A549 (cell line): Measurements from ENCODE around the gene ZNF536. TPM values are rescaled to one million over a fixed set of nuclear protein-coding genes. Genes with fewer than 3 reads are reported as not detected.
"Not testable (repeated sequence)": the region's sequence is repeated elsewhere in the genome, so short reads cannot be mapped to it uniquely, and the experiment has no call there.

ENCODE experiments used
- ATAC-seq, 2 experiments: fragments of 200-7000 bp in 1 of 2; fragments of >200 bp in 1 of 2; cut with Nextera tagmentation in 1 of 2; cut with Tn5 transposase in 1 of 2; 3 replicates each; pipeline versions ENCODE4 v1.8.0 to v1.9.1; 2018 to 2020; ENCODE audit warnings: mild to moderate bottlenecking in 1 of 2, moderate library complexity in 1 of 2
- CTCF ChIA-PET: fragments of 300-600 bp; sonication (Branson Sonifier 250); formaldehyde crosslinking; extraction: SDS; loops from one replicate; lab custom pipeline; 2021; ENCODE audit warnings: antibody characterized with exemption, inconsistent platforms; lab: Yijun Ruan, JAX
- POLR2A ChIA-PET: fragments of 350-600 bp; formaldehyde crosslinking; extraction: SDS; loops from one replicate; lab custom pipeline; 2021; ENCODE audit warnings: antibody characterized with exemption, inconsistent platforms; lab: Yijun Ruan, JAX
- DNase-seq, 2 experiments: peaks; one replicate each; pipeline versions ENCODE4 v3.0.0 to v3.0.0-alpha.2; 2011 to 2016; ENCODE audit warnings: low read depth in 1 of 2, low spot score in 1 of 2
- FAIRE-seq: peaks from 2 replicates; lab custom pipeline; 2011; peaks lifted over from hg19 to GRCh38; lab: Jason Lieb, UNC
- H3K27ac ChIP-seq, 2 experiments: fragments of >200 bp; sonication (Bioruptor Twin); formaldehyde crosslinking; 3 replicates each; pipeline ENCODE4 v1.5.1; 2016 to 2017
- H3K4me1 ChIP-seq: fragments of >200 bp; sonication (Bioruptor Twin); formaldehyde crosslinking; 3 replicates; pipeline ENCODE4 v1.6.1; 2016
- H3K4me2 ChIP-seq: fragments of >200 bp; sonication (Bioruptor Twin); formaldehyde crosslinking; 3 replicates; pipeline ENCODE4 v1.6.1; 2016
- H3K4me3 ChIP-seq: fragments of >200 bp; sonication (Bioruptor Twin); formaldehyde crosslinking; 3 replicates; pipeline ENCODE4 v1.5.1; 2016
- H3K9me3 ChIP-seq: fragments of >200 bp; sonication (Bioruptor Twin); formaldehyde crosslinking; 3 replicates; pipeline ENCODE4 v1.6.1; 2016
- CBX2 ChIP-seq: fragments of 200-600 bp; sonication (generic); IDR thresholded peaks from 2 replicates; pipeline ENCODE4 v1.6.1; 2016; ENCODE audit warnings: low read depth, mild to moderate bottlenecking, borderline replicate concordance
- CHD2 ChIP-seq: fragments of 150-350 bp; IDR thresholded peaks from 2 replicates; pipeline ENCODE4 v1.6.1; 2014; ENCODE audit warnings: low read length; ENCODE audit not compliant: partially characterized antibody
- EHF ChIP-seq: fragments of 250-450 bp; sonication (Bioruptor Pico); IDR thresholded peaks from 2 replicates; pipeline ENCODE4 v1.5.0; 2020; ENCODE audit warnings: mild to moderate bottlenecking
- HDAC2 ChIP-seq: fragments of 200-600 bp; sonication (generic); IDR thresholded peaks from 2 replicates; pipeline ENCODE4 v1.6.1; 2016
- HOXA7 ChIP-seq: fragments of 250-450 bp; sonication (Bioruptor Pico); IDR thresholded peaks from 2 replicates; pipeline ENCODE4 v1.5.0; 2020; ENCODE audit warnings: mild to moderate bottlenecking, moderate library complexity
- JUNB ChIP-seq: fragments of >200 bp; sonication (Bioruptor Twin); formaldehyde crosslinking; IDR thresholded peaks from 2 replicates; pipeline ENCODE4 v1.6.1; 2016
- KDM1A ChIP-seq: fragments of 200-600 bp; sonication (generic); IDR thresholded peaks from 2 replicates; pipeline ENCODE4 v1.6.1; 2016; ENCODE audit warnings: low read depth, mild to moderate bottlenecking
- MAZ ChIP-seq: fragments of 150-350 bp; IDR thresholded peaks from 2 replicates; pipeline ENCODE4 v1.6.1; 2014; ENCODE audit warnings: antibody characterized with exemption, low read depth, low read length, borderline replicate concordance
- MYC ChIP-seq: IDR thresholded peaks from 2 replicates; pipeline ENCODE4 v1.6.1; 2012; ENCODE audit warnings: mild to moderate bottlenecking, inconsistent platforms, low read length, improper control_type of control experiment, borderline replicate concordance
- NR3C1 ChIP-seq: fragments of >200 bp; sonication (Bioruptor Twin); formaldehyde crosslinking; IDR thresholded peaks from 3 replicates; pipeline ENCODE4 v1.6.1; 2017
- PHF8 ChIP-seq: fragments of 200-600 bp; sonication (generic); IDR thresholded peaks from 2 replicates; pipeline ENCODE4 v1.6.1; 2016; ENCODE audit warnings: low read depth, mild to moderate bottlenecking, antibody characterized with exemption, moderate library complexity, borderline replicate concordance
- RCOR1 ChIP-seq: fragments of 150-350 bp; IDR thresholded peaks from 2 replicates; pipeline ENCODE4 v1.6.1; 2014; ENCODE audit warnings: antibody characterized with exemption, low read length, low read depth
- SMC3 ChIP-seq: fragments of >200 bp; sonication (Bioruptor Twin); formaldehyde crosslinking; IDR thresholded peaks from 3 replicates; pipeline ENCODE4 v1.6.1; 2018; ENCODE audit warnings: inconsistent platforms
- ZC3H11A ChIP-seq: fragments of 450-650 bp; IDR thresholded peaks from 2 replicates; pipeline ENCODE4 v1.6.1; 2014; ENCODE audit warnings: antibody characterized with exemption, mild to moderate bottlenecking
- WGBS: methylation state at CpG from one replicate; pipeline ENCODE4 v1.1.6; 2017; ENCODE audit errors: missing lambda C conversion rate; 5-methylcytosine and 5-hydroxymethylcytosine counted together
- polyA plus RNA-seq, 4 experiments: library from polyadenylated mRNA; depleted of rRNA in 3 of 4; stranded (reverse); fragments of >200 nt; fragmentation: RNase III in 1 of 4; extraction: RNeasy Plus Mini Kit Qiagen cat#74134 plus additional on column Dnase treatment in 1 of 4; gene quantifications; 2 replicates in 3 of 4; 3 replicates in 1 of 4; pipeline ENCODE4 v1.2.3, GENCODE V29; 2011 to 2017
- TF ChIP-seq, protein P1 (sequence below): fragments of >200 bp; sonication (Bioruptor Twin); formaldehyde crosslinking; IDR thresholded peaks from 2 replicates; pipeline ENCODE4 v1.6.1; 2016
- TF ChIP-seq, protein P2 (sequence below): fragments of >200 bp; sonication (Bioruptor Twin); formaldehyde crosslinking; IDR thresholded peaks from 3 replicates; pipeline ENCODE4 v1.6.1; 2016
- TF ChIP-seq, protein P3 (sequence below): fragments of 250-450 bp; sonication (Bioruptor Pico); IDR thresholded peaks from 2 replicates; pipeline ENCODE4 v1.5.0; 2021; ENCODE audit warnings: mild to moderate bottlenecking, moderate library complexity, borderline replicate concordance
- TF ChIP-seq, protein P4 (sequence below): IDR thresholded peaks from 2 replicates; pipeline ENCODE4 v1.6.1; 2012; ENCODE audit warnings: low read depth, borderline replicate concordance
- TF ChIP-seq, protein P5 (sequence below): fragments of 150-350 bp; IDR thresholded peaks from 2 replicates; pipeline ENCODE4 v1.6.1; 2014; ENCODE audit warnings: low read depth, mild to moderate bottlenecking, low read length

Gene ZNF536
- polyA plus RNA-seq, 2 of the 4 experiments (the other 2 are of a cell fraction) = not detected

DNA sequence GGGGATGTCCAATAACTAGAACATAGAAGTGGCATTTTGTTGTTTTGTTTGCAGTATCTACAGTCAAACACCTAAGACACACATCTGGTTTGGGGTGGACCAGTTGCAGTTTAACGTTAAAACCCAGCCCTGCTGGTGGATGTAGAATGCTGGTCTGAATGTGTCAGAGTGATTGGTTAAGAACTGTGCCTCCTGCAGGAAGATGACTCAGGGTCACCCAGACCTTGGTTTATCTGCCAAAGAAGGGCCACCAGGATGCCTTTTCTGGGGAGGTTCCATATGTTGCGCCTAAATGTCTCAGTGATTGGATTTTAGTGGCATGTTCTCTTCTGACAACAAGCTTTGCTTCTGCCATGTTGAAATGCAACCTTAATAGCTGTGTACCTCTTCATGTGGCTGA, 23.1 kb downstream of the ZNF536 start (continued):
- TF ChIP-seq, protein P1, sequence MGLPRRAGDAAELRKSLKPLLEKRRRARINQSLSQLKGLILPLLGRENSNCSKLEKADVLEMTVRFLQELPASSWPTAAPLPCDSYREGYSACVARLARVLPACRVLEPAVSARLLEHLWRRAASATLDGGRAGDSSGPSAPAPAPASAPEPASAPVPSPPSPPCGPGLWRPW = no peak
- TF ChIP-seq SMC3 = no peak
- TF ChIP-seq, protein P2, sequence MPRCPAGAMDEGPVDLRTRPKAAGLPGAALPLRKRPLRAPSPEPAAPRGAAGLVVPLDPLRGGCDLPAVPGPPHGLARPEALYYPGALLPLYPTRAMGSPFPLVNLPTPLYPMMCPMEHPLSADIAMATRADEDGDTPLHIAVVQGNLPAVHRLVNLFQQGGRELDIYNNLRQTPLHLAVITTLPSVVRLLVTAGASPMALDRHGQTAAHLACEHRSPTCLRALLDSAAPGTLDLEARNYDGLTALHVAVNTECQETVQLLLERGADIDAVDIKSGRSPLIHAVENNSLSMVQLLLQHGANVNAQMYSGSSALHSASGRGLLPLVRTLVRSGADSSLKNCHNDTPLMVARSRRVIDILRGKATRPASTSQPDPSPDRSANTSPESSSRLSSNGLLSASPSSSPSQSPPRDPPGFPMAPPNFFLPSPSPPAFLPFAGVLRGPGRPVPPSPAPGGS = no peak
- TF ChIP-seq, protein P3, sequence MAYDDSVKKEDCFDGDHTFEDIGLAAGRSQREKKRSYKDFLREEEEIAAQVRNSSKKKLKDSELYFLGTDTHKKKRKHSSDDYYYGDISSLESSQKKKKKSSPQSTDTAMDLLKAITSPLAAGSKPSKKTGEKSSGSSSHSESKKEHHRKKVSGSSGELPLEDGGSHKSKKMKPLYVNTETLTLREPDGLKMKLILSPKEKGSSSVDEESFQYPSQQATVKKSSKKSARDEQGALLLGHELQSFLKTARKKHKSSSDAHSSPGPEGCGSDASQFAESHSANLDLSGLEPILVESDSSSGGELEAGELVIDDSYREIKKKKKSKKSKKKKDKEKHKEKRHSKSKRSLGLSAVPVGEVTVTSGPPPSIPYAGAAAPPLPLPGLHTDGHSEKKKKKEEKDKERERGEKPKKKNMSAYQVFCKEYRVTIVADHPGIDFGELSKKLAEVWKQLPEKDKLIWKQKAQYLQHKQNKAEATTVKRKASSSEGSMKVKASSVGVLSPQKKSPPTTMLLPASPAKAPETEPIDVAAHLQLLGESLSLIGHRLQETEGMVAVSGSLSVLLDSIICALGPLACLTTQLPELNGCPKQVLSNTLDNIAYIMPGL = no peak

DNA sequence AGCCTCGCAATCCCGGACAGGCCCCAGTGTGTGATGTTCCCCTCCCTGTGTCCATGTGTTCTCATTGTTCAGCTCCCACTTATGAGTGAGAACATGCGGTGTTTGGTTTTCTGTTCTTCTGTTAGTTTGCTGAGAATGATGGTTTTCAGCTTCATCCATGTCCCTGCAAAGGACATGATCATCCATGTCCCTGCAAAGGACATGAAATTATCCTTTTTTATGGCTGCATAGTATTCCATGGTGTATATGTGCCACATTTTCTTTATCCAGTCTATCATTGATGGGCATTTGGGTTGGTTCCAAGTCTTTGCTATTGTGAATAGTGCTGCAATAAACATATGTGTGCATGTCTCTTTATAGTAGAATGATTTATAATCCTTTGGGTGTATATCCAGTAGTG, 26.4 kb downstream of the ZNF536 start:
- FAIRE-seq, H3K9me3 ChIP-seq, H3K4me3 ChIP-seq, H3K4me2 ChIP-seq, POLR2A ChIA-PET, H3K4me1 ChIP-seq, H3K27ac ChIP-seq, DNase-seq, ATAC-seq: not testable (repeated sequence)
- 46% methylated on average over 3 of the region's 3 CpGs for WGBS
- CTCF ChIA-PET = interaction anchor here (3.5 kb wide), 1 partner anchor 8 kb away, joined by 10 read pairs; no protein-coding TSS in a partner anchor

DNA sequence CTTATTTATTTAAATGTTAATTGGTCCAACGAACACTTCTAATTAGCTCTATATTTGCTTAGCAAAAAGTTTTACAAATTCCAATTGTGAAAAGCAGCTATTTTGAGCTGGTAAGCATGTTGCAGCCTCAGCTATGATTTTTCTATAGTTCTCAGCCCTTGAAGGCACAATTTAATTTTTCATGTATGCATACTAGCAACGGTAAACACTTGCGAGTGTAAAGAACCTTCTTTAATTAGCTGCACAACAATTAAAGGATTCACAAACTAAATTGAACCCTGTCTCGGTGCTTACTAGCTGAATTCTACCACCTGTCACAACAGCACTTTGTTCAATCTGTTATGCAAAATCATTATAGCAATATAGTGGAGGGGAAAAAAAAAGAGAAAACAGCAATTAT, 29.8 kb downstream of the ZNF536 start:
- no peak overlapping the region for H3K4me2 ChIP-seq
- 32% methylated on average over 4 of the region's 4 CpGs for WGBS
- H3K4me1 ChIP-seq = no peaks in the 10 kb centered on the region
- TF ChIP-seq MAZ (no peak), RCOR1 (no peak), ZC3H11A (no peak), KDM1A (no peak), EHF (CRISPR knock-in tag) (no peak), CBX2 (no peak), MYC (no peak), CHD2 (no peak), PHF8 (no peak), JUNB (no peak), HOXA7 (no peak), HDAC2 (no peak), NR3C1 (no peak)
- TF ChIP-seq, protein P2 = no peak
- TF ChIP-seq, protein P4, sequence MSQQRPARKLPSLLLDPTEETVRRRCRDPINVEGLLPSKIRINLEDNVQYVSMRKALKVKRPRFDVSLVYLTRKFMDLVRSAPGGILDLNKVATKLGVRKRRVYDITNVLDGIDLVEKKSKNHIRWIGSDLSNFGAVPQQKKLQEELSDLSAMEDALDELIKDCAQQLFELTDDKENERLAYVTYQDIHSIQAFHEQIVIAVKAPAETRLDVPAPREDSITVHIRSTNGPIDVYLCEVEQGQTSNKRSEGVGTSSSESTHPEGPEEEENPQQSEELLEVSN = no peak
- TF ChIP-seq, protein P1 = no peak
- TF ChIP-seq, protein P5, sequence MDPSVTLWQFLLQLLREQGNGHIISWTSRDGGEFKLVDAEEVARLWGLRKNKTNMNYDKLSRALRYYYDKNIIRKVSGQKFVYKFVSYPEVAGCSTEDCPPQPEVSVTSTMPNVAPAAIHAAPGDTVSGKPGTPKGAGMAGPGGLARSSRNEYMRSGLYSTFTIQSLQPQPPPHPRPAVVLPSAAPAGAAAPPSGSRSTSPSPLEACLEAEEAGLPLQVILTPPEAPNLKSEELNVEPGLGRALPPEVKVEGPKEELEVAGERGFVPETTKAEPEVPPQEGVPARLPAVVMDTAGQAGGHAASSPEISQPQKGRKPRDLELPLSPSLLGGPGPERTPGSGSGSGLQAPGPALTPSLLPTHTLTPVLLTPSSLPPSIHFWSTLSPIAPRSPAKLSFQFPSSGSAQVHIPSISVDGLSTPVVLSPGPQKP = no peak
- no peak overlapping the region for H3K27ac ChIP-seq
- ATAC-seq = no peak
- no peak overlapping the region for H3K4me3 ChIP-seq
- ChIA-PET POLR2A (no interaction called here), CTCF (interaction anchor here (1.0 kb wide), 1 partner anchor 118 kb away, joined by 3 read pairs; no protein-coding TSS in a partner anchor)
- no peak for FAIRE-seq
- DNase-seq = no peak
- H3K9me3 ChIP-seq = no peaks in the 10 kb centered on the region
